ENCODE measurements around the gene RABGAP1L. TPM values are rescaled to one million over a fixed set of nuclear protein-coding genes. Genes with fewer than 3 reads are reported as not detected.

RABGAP1L gene
- total and polyA plus RNA-seq, 2 of the 8 experiments (the other 6 are each of a cell fraction or from before 2014, with no cell fraction given) = 33.3 to 156 TPM

DNA sequence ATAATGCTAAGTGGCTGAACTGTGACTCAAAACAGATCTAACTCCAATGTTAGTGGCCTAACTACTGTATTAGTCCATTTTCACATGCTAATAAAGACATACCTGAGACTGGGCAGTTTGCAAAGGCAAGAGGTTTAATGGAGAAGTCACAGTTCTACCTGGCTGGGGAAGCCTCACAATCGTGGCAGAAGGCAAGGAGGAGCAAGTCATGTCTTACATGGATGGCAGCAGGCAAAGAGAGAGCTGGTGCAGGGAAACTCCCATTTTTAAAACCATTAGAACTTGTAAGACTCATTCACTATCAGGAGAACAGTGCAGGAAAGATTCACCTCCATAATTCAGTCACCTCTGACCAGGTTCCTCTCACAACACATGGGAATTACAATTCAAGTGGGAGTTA lies 760.8 kb downstream of the RABGAP1L start:
- H2BK20ac ChIP-seq (ENCODE audit: low read length) = no peak overlapping the region
- H3K4me3 ChIP-seq (ENCODE audit: extremely low read depth in 1 of 4, insufficient read depth in 2 of 4, low read depth in 3 of 4, low read length in 4 of 4) = no peak overlapping the region
- H3K9me3 ChIP-seq (ENCODE audit: insufficient read depth in 2 of 2, low read depth in 1 of 2, low read length in 1 of 2) = no peaks in the 10 kb centered on the region; a peak in 1 of 4 replicates
- no peak overlapping the region for H3K4ac ChIP-seq (replicated peaks; ENCODE audit: insufficient read length, low read depth, low read length)
- FAIRE-seq (no peak), DNase-seq (ENCODE audit: low read depth in 1 of 2, low spot score in 2 of 2) (no peak)
- POLR2A ChIA-PET (ENCODE audit: partially characterized antibody) = interaction anchor here (1.0 to 1.5 kb wide), 2 partner anchors 13 to 19 kb away, joined by 4 to 5 read pairs; no protein-coding TSS in a partner anchor
- 100% methylated on average over 1 of the region's 1 CpG; no CpG with 5 or more reads in 1 of the 2 experiments for WGBS, 2 experiments (ENCODE audit: extremely low coverage in 1 of 2, insufficient coverage in 1 of 2, insufficient read length in 1 of 2, insufficient replicate concordance in 2 of 2, low coverage in 1 of 2, low lambda C conversion rate in 2 of 2, missing lambda C conversion rate in 1 of 2)
- no peaks in the 10 kb centered on the region for H3K4me1 ChIP-seq (replicated peaks in 1 of 4; ENCODE audit: control insufficient read depth in 3 of 4, insufficient read depth in 4 of 4, low read length in 3 of 4)
- CTCF ChIA-PET (ENCODE audit: partially characterized antibody) = no interaction called here
- H4K5ac ChIP-seq (ENCODE audit: insufficient read length, low read depth, low read length) = no peak overlapping the region
- H3K79me1 ChIP-seq (ENCODE audit: low read depth, low read length) = peaks cover 4% of the 10 kb centered on the region; the same call in 1 of the 2 replicates
- H3K27me3 ChIP-seq (replicated peaks in 1 of 4; ENCODE audit: control insufficient read depth in 3 of 4, extremely low read depth in 1 of 4, insufficient read depth in 3 of 4, low read length in 3 of 4) = no peaks in the 10 kb centered on the region
- H3K18ac ChIP-seq (ENCODE audit: extremely low read depth, low read length) = no peak overlapping the region
- H3K36me3 ChIP-seq (ENCODE audit: control insufficient read depth in 2 of 4, insufficient read depth in 4 of 4, low read length in 3 of 4) = peaks cover 0 to 33% (median 15%) of the 10 kb centered on the region in 4 experiments; a peak in 5 of 8 replicates
- TF ChIP-seq BCL11A (IDR thresholded peaks at IDR 0.05; ENCODE audit: low read depth in 2 of 2, low read length in 2 of 2) (no peak), POU5F1 (IDR thresholded peaks at IDR 0.05; ENCODE audit: low read depth, low read length) (no peak), CTBP2 (IDR thresholded peaks at IDR 0.05; ENCODE audit: borderline replicate concordance, insufficient read depth, insufficient read length, low read length) (no peak), NRF1 (IDR thresholded peaks at IDR 0.05; ENCODE audit: low read depth, low read length) (no peak), ASH2L (IDR thresholded peaks at IDR 0.05; ENCODE audit: low read length) (no peak), KDM1A (IDR thresholded peaks at IDR 0.05; ENCODE audit: borderline replicate concordance, low read length) (no peak), GABPA (IDR thresholded peaks at IDR 0.05; ENCODE audit: borderline replicate concordance, insufficient read depth, low read length) (no peak), JUND (IDR thresholded peaks at IDR 0.05; ENCODE audit: low read length) (no peak)
- no peak overlapping the region for H2BK15ac ChIP-seq (ENCODE audit: low read length)
- H3K79me2 ChIP-seq (ENCODE audit: control insufficient read depth in 1 of 2, insufficient read depth in 2 of 2, low read length in 2 of 2) = peaks cover 3 to 97% of the 10 kb centered on the region in 2 experiments; a peak in 3 of 4 replicates
- no peak overlapping the region for H4K8ac ChIP-seq (ENCODE audit: extremely low read depth, insufficient read depth, low read length)
- H3K56ac ChIP-seq (replicated peaks; ENCODE audit: insufficient read length, low read depth, low read length) = no peak overlapping the region
- no peak overlapping the region for H4K91ac ChIP-seq (replicated peaks; ENCODE audit: insufficient read length, low read length)
- no peak overlapping the region for H2BK5ac ChIP-seq (ENCODE audit: low read depth, low read length)
- H4K20me1 ChIP-seq (replicated peaks in 1 of 2; ENCODE audit: control insufficient read depth in 1 of 2, insufficient read depth in 2 of 2, low read length in 2 of 2) = peaks cover 5 to 7% of the 10 kb centered on the region in 2 experiments
- H3K23me2 ChIP-seq (ENCODE audit: low read depth, low read length) = no peaks in the 10 kb centered on the region
- H2AFZ ChIP-seq (ENCODE audit: low read length) = no peak overlapping the region
- no peak overlapping the region for H2AK5ac ChIP-seq (ENCODE audit: low read depth, low read length)
- no peak overlapping the region for H3K9ac ChIP-seq (replicated peaks in 1 of 4; ENCODE audit: extremely low read depth in 1 of 4, low read depth in 3 of 4, low read length in 3 of 4)
- no peak overlapping the region for H3K14ac ChIP-seq (ENCODE audit: insufficient read length)
- no peak overlapping the region for H3K4me2 ChIP-seq (ENCODE audit: insufficient read depth in 1 of 2, low read depth in 2 of 2, low read length in 2 of 2)
- H3K23ac ChIP-seq (ENCODE audit: insufficient read length) = no peak overlapping the region
- no peak overlapping the region for H3K27ac ChIP-seq (ENCODE audit: low read depth, low read length)
- no peak overlapping the region for H2BK120ac ChIP-seq (replicated peaks; ENCODE audit: low read depth, low read length)
- H2BK12ac ChIP-seq (ENCODE audit: low read depth, low read length) = no peak overlapping the region

Measured in H1 (cell line).